Erythroblast (primary cell): ENCODE data around the gene CHEK2.
"Not testable (repeated sequence)": the region's sequence is repeated elsewhere in the genome, so short reads cannot be mapped to it uniquely, and the experiment has no call there.

Experiments
- GATA1 ChIP-seq: IDR thresholded peaks from 2 replicates; pipeline ENCODE4 v1.6.1; 2011; ENCODE audit warnings: low read depth, mild to moderate bottlenecking, control low read depth, low read length, moderate library complexity
- POLR2A ChIP-seq: IDR thresholded peaks from 2 replicates; pipeline ENCODE4 v1.6.1; 2011; ENCODE audit warnings: mild to moderate bottlenecking, low read length

DNA sequence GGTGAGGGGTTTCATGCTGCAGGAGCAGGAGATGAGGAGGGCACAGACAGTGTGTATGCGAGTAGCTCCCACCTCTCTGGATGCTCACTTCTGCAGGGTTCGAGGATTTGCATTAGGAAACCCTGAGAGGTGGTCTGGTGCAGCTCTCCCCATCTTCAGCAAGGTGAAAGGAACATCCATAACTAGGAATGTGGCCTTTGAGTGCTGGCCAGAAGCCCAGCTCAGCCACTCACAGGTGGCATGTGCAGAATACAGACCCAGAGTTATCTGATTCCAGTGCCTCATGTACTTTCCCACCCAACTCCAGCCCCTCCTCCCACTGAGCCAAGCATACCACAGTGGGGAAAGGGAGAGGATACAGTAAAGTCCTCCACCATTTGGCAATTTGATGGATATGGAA, 51.8 kb downstream of the CHEK2 start:
- TF ChIP-seq POLR2A, GATA1: not testable (repeated sequence)
